GM19455 (cell line): ENCODE measurements around the gene SFTPA2.
"Not testable (repeated sequence)": the region's sequence is repeated elsewhere in the genome, so short reads cannot be mapped to it uniquely, and the experiment has no call there.

Experiments used
- ATAC-seq: cut with Tn5 transposase; IDR thresholded peaks from one replicate; pipeline ENCODE4 v1.9.1; 2021; ENCODE audit not compliant: unreplicated experiment

SFTPA2 gene

DNA sequence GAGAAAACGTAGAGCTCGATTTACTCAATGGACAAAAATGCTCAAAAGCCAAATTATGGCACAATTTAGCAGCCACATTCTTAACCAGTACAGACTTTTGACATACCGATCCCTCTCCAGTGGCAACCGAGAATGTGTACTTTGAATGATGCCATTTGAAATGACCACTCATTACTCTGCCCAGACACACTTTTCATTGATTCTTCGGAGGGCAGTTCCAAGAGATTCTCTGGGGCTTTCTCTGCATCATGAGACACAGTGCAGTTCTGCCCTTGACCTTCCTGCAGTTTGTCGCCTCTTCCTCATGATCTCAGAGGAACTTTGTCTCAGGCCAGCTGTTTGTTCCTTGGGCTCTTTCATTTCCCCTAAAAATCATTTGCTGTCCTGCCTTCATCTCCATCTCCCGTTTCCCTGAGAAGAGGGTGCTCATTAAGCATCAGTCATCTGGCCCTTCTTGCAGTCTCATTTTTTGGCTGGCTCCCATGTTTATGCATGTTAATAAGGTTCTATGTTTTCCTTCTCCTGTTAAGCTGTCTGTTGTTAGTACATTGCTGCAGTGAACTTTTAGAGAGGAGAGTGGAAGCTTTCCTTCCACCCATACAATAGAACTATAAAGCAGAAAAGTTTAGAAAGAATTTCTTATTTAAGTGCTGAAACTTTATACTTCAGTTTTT lies 43.5 kb downstream of the SFTPA2 start:
- ATAC-seq = not testable (repeated sequence)

DNA sequence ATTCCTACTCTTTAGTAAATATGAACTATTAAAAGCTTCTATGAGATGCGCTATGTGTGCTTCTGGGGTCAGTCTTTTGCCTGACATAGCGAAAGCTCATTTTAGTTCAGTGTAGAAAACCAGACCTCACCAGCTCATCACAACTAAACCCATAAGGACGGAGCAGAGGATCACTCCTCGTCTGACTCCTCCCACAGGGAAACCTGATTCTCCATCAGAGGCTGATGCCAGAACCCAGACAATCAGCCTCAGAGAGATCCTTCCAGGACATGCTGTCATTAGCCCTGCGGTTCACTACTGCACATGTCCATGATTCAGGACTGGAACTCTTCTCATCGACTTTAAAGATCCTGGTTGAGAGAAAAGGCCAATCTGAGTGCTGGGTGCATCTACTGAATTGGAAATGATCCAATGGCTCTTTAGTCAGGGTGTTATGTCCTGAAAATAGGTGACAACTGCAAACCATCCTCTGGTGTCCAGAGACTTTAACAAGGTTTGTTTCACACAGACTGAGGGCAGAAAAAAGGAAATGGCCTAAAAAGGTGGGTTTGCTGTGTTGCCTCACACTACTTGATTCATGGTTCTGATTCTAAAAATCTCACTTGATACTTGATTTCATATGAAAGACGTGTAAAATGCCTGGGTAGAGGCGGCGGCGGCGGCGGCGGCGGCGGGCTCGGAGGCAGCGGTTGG lies 48.2 kb downstream of the SFTPA2 start, which contains the start of gene EIF5AL1:
TSS of gene EIF5AL1 (plus strand) at position 643 of the 693 bp plus-strand sequence. CDS start 117 bp downstream, outside the sequence.
- ATAC-seq = not testable (repeated sequence)

DNA sequence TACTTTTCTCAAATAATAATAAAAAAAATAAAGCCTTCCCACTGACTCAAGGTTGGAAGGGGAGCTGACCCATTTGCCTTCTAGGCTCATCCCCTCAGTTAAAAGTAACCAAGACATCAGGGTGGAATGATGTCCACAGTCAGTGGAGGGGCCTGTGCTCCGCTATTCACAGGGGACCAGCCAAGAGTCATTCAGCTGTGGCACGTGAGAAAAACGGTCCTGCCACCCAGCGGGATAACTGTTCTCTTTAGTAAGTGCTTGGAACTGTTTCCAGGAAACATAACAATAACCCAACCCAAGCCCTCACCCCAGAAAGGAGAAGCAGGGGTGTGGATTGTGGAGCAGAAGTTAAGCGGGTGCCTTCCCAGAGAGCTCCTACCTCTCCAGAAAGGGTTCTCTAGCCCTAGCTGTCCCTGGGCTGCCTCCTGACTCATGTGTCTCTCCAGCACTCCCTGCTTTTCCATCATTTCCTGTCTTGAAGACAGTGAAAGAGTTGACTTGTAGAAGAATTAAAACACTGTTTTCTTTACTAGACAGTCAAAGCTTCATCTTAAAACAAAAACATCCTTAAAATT lies 50.2 kb downstream of the SFTPA2 start:
- not testable (repeated sequence) for ATAC-seq

DNA sequence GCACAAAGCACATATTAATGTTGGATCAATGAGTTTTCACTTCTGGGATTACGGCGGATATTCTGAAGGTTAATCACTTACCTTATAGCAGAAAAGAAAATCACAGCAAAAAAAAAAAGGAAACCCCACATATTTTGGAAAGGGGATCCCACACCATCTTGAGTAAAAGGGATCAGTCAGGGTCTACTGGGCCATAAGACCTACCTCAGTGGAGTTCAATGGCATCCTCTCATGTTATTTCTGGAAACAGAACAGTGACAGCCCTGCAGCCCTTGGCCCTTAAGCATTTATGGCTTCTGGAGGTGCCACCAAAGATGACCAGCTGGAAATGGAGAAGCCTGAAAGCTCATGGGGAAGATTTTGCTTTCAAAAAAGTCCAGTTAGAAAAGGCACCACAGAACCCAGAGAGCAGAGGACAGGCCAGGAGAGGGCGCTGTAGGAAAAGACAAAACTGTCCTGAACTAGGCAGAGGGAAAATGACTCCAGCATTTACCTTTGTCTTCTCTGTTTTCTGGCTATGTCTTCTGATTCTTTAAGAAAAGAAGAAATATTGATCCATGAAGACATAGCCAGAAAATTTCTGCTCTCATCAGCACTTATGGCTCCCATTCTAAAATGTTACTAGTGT lies 50.8 kb downstream of the SFTPA2 start:
- not testable (repeated sequence) for ATAC-seq

DNA sequence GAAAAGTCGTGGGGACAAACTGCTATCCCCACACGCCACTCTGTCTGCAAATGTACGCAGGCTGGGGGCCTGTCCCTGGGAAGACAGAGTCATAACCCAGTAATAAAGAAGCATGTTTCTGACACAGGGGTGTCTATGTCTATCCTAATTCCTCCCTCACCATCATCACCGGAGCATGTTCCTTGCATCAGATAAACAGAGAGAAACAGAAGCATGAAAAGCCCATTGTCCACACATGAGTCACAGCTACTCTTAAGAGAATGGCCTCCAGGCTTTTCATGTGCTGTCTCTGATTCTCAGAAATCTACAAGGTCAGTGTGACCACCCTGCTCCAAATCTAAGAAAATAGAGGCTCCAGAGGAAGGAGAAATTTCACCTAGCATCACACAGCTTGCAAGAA lies 52.0 kb downstream of the SFTPA2 start:
- not testable (repeated sequence) for ATAC-seq

DNA sequence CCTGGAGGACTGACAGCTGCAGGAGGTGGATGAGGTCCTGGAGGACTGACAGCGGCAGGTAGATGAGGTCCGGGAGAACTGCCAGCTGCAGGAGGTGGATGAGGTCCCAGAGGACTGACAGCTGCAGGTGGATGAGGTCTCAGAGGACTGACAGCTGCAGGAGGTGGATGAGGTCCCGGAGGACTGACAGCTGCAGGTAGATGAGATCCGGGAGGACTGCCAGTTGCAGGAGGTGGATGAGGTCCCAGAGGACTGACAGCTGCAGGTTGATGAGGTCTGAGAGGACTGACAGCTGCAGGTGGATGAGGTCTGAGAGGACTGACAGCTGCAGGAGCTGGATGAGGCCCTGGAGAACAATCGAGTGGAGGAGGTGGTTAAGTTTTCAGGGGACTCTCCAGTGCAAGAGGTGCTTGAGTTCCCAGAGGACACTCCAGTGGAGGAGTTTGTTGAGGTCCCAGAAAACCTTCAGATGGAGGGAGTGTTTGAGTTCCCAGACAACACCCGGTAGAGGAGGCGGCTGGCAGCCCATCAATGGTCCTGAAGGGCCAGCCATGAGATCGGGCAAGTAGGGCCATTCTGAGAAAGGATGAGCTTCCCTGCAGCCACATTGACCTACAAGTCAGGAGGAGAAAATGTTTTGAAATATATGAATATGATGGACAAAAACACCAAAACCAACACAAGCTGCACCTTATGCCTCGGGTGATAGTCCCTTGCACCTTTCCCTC lies 52.6 kb downstream of the SFTPA2 start:
- no peak for ATAC-seq
